IMR-90 (cell line): Measurements from ENCODE around the gene APC.

Experiments
- CEBPB ChIP-seq: IDR thresholded peaks from 2 replicates; pipeline ENCODE4 v1.6.1; 2012; ENCODE audit warnings: low read depth, low read length, improper control_type of control experiment
- POLR2A ChIP-seq: IDR thresholded peaks from 2 replicates; pipeline ENCODE4 v1.6.1; 2012; ENCODE audit warnings: mild to moderate bottlenecking, low read depth, low read length
- RAD21 ChIP-seq: IDR thresholded peaks from 2 replicates; pipeline ENCODE4 v1.6.1; 2012; ENCODE audit warnings: low read length, improper control_type of control experiment
- RFX5 ChIP-seq: IDR thresholded peaks from 2 replicates; pipeline ENCODE4 v1.8.0; 2012; ENCODE audit warnings: low read depth, mild to moderate bottlenecking, low read length, moderate library complexity
- SMC3 ChIP-seq: fragments of 150-350 bp; IDR thresholded peaks from 2 replicates; pipeline ENCODE4 v1.6.1; 2016; ENCODE audit warnings: low read depth, mild to moderate bottlenecking, antibody characterized with exemption, low read length, moderate library complexity
- TF ChIP-seq, protein P1 (sequence below): conservative IDR thresholded peaks from 2 replicates; pipeline ENCODE4 v1.5.1; 2012; ENCODE audit warnings: mild to moderate bottlenecking, low read depth, low read length, improper control_type of control experiment

DNA sequence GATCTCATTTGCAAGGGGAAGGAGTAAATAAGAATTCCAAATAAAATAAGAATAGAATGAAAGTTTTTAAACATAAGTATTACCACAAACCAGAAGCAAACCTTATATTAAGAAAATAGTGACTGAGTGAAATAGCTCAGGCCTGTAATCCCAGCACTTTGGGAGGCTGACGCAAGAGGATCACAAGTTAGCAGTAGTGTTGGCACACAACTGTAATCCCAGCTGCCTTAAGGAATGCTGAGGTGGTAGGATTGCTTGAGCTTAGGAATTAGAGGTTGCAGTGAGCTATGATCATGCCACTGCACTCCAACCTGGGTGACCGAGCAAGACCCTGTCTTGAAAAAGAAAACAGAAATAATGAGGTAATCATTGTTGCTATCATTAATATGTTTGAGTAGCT lies 47.0 kb downstream of the APC start:
- TF ChIP-seq, protein P1, sequence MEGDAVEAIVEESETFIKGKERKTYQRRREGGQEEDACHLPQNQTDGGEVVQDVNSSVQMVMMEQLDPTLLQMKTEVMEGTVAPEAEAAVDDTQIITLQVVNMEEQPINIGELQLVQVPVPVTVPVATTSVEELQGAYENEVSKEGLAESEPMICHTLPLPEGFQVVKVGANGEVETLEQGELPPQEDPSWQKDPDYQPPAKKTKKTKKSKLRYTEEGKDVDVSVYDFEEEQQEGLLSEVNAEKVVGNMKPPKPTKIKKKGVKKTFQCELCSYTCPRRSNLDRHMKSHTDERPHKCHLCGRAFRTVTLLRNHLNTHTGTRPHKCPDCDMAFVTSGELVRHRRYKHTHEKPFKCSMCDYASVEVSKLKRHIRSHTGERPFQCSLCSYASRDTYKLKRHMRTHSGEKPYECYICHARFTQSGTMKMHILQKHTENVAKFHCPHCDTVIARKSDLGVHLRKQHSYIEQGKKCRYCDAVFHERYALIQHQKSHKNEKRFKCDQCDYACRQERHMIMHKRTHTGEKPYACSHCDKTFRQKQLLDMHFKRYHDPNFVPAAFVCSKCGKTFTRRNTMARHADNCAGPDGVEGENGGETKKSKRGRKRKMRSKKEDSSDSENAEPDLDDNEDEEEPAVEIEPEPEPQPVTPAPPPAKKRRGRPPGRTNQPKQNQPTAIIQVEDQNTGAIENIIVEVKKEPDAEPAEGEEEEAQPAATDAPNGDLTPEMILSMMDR, result no peak
- TF ChIP-seq POLR2A (no peak), CEBPB (peak; percentile 61; the same call in 1 of the 2 replicates), RFX5 (no peak), RAD21 (no peak), SMC3 (no peak)
